Muscle of arm (tissue), 12 donors: Measurements from ENCODE around the gene DQX1. TPM values are rescaled to one million over a fixed set of nuclear protein-coding genes. Genes with fewer than 3 reads are reported as not detected.

Experiments
- DNase-seq: peaks from one replicate; pipeline ENCODE4 v3.0.0-alpha.2; 2013
- polyA plus RNA-seq, 12 donors: library from polyadenylated mRNA; unstranded; fragments of 120-200 nt; gene quantifications; one replicate each; pipeline ENCODE4 v1.2.1, GENCODE V29; 2013; ENCODE audit not compliant: insufficient read length in 12 of 12

Gene DQX1
- polyA plus RNA-seq, 12 donors: 0.08 to 15.4 (median 1.0) TPM; not detected in 5

GRCh38 chr2:74534411-74534810, 8.4 kb upstream of the DQX1 start:
- DNase-seq: no peak

DNA sequence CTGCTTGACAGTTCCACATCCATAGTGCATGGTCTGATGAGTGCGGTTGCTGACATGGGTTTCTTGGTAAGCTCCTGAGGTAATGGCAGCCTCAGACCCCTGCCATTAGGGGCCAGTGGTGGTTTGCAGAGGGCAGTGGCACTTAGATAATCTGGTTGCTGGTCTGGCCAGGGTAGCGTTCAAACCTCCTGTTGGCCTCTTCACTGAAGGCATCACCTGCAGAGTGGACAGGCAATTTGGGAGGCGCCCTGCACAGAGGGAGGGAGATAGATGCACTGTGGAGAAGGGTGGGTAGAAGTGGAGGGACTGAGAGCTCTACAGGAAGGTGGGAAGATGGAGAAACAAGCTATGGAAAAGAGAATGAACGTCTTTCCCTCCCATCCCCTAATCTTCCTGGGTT, 7.4 kb upstream of the DQX1 start:
- no peak for DNase-seq

DNA sequence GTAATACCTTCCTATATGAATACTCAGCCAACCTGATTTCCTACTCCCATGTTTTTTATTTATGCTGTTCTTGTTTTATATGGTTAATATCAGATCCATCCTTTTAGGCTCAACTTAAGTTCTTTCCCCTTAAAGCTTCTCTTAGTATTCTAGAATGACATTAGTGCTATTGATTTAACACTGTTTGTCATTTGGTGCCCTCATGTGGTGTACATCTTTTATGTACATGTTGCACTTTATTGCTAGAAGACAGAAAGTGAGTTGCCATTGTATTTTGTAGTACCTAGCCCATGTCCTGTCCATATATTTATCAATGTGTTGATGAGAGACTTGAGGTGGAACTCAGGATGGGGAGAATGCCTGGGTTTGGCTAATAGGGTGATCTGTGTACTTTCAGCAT, 6.2 kb upstream of the DQX1 start:
- DNase-seq: no peak

DNA sequence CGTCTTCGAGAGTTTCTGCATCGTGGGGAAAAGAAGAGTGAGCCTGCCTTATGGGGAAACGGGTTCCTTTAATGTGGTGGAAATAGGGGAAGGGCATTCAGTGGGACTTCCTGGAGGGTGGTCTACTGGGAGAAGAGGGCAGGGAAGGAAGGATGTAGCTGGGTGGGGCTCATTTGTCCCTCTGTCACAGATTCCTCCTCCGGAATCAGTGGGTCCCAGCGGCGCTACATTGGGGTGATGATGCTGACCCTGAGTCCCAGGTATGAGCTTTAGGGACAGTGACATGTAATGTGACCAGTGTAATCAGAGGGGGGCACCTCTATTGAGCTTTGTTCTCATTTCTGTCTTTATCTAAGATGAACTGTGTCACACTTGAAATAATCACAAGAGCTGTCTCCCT, 5.6 kb upstream of the DQX1 start:
- DNase-seq: no peak

- DNase-seq: peak; percentile 34
These were observed 4.5 kb upstream of the DQX1 start for GRCh38 chr2:74530239-74531187.

GRCh38 chr2:74529357-74530238, 3.6 kb upstream of the DQX1 start, which contains the start of the genes AUP1 and HTRA2:
Gene AUP1 (minus strand): TSS chr2:74529706. CDS start chr2:74529629, 77 bp downstream.
Gene HTRA2 (plus strand): TSS chr2:74529933. CDS start chr2:74530007, 74 bp downstream.
- peak; percentile 99 for DNase-seq

- no peak for DNase-seq
These were observed 2.7 kb upstream of the DQX1 start for GRCh38 chr2:74528600-74529356.

- DNase-seq: no peak
These were observed 1.7 kb upstream of the DQX1 start for GRCh38 chr2:74527741-74528140.

DNA sequence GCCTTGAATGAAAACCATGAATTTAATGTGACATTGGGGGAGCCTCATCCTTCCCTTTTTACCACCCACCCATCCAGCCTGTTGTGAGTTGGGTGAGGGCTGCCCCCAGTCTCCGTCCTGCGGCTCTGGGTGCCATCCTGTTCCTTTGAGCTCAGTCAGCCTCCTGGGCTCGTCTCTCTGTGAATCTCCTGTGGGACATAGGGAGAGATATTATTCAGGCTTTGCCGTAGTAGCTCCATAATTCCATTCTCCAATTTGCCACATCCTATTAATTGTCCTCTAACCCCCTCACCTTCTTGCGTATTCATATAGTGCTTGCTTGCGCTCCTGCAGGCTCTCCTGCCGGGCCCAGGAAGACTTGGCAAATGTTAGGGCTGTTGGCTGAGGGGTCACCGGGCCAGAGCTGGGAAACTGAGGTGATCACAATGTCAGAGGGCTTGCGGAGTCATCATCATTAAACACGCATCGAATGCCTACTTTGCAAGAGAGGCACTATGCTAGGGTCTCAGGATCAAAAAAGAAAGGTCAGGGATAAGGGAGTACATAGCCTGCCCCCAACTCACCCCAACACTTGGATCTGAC, 709 bp upstream of the DQX1 start:
- DNase-seq: no peak

DNA sequence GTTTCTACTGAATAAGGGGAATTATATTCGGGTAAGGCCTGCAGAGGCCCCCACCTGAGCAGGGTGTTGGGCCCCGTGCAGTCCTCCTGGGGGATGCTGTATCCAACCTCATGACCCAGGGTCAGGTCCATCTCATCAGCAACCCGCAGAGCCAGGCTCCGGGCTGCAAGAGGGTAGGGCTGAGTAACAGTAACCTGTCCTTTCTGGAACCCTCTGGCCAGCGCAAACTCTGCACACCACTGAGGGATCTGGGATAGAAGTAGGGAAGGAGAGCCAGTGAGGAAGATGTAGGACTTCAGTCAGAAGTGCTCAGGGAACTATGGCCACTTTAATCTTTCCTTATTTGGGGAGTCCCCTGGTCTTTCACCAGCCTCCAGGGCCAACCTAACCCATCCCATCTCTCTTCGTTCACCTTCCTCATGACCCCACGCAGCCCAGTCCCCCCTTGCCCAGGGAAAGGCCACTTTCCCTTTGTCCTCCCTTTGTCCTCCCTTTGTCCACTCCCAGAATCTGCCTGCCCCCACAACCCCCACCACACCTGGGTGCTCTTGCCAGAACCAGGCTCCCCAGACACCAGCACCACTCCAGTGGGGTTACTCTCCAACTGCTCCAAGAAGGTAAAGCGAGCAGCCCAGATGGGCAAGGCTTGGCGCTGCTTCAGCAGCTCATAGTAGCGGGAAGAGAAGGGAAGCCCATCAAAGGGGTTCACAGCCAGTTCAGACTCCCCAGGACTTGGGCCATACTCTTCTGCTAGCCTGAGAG, 895 bp downstream of the DQX1 start:
- no peak for DNase-seq

DNA sequence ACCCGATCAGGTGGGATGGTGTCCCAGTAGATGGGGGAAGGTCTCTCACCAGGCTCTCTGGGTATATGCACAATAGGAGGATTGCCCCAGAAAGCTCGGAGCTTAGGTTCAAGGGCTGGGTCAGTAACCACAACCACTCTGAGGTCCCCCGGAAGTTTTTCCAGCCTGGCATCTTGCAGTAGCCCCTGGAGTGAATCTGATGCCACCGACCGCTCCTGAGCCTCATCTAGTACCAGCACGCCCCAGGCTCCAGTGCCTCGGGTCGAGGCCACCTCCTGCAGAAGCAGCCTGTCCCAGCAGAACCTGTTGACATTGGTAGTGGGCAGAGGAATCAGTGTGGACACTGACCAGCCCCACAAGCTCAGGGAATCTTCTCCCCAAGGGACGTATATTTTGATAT, 2.0 kb downstream of the DQX1 start:
- DNase-seq: no peak

DNA sequence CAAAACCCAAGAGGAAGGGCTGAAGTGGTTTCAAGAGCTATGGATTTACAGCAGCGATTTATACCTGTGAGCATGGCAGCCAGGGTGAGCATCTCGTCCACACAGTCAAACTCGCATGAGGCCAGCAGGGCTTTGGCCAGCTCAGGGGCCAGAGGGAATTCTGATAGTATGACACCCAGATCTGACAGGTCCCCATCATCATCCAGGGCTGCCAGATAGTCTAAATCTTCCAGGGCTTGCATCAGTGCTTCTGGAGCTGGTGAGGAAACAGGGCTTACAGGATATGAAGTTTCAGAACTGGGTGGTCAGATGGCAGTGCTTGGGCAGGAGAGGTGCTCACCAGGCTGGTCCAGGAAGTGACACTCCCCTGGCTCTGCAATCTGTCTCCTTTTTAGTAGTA, 3.5 kb downstream of the DQX1 start:
- DNase-seq: no peak

DNA sequence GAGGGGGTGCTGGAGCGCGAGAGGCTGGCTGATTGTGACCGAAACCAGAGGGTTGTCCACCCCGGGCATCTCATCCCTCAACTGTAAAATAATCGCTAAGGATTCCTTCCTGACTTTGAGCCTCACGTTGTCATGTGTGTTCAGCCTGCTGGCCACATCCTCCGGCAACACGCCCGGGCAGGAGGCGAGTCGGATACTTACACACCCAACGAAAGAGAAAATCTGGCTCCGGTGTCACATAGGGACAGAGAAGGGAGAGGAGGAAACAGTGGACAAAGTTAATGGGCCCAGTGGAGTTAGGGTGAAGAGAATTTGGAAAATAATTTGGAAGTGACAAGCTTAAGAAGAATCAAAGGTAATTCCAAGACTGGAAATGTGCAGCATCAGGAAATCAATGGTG, 9.4 kb downstream of the DQX1 start:
- DNase-seq: no peak

DNA sequence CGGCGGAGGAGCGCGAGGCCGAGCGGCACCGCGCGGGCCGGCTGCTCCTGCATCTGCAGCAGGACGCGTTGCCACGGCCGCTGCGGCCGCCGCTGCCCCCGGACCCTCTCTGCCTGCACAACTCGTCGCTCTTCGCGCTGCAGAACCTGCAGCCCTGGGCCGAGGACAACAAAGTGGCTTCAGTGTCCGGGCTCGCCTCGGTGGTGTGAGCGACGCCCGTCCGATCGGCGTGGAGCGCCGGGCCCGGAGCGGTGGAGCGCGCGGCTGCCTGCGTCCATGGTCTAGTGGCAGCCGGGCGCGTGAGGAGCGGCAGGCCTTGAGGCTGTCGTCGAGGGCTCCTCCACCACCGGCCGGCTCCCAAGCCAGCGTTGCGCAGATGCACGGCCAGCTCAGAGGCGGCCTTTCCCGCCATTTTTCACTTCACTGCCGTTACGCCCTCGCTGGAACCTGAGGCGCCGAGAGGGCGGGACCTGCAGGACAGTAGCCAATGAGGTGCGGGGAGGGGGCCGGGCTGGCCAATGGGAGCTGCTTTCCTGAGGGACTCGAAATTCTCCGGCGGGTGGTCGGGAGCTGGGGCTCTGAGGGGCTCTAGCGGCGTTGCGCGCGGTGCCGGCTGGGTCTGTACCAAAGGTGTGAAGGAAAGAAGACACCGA, 9.9 kb downstream of the DQX1 start:
- no peak for DNase-seq

DNA sequence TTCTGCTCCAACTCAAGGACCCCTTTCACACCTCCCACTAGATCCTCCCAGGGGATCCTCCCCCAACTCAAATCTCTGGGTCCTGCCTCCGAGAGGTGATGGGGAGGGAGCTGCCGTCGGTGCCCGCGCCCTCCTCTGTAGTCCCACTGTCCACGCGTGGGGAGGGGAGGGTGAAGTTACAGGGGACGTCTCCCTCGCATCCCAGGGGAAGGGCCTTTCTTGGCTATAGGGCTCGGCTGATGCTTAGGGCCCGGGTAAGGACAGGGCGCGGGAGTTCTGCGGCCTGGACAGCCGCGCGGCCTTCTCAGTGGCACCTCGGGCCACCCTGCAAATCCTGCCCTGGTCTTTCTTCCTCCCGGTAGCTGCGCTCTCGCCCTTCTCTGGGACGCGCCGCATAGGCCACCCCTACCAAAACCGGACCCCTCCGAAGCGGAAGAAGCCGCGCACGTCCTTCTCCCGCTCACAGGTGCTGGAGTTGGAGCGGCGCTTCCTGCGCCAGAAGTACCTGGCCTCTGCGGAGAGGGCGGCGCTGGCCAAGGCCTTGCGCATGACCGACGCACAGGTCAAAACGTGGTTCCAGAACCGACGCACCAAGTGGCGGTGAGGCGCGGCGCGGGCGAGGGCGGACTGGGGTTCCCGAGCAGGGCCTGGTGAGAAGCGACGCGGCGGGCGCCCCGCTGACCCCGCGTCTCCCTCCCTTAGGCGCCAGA, 10.6 kb downstream of the DQX1 start:
- no peak for DNase-seq

- no peak for DNase-seq
These were observed 11.4 kb downstream of the DQX1 start, which contains the start of gene TLX2 for GRCh38 chr2:74514368-74515270. Gene TLX2 (plus strand): TSS chr2:74514450. CDS start chr2:74514807, 357 bp downstream.

DNA sequence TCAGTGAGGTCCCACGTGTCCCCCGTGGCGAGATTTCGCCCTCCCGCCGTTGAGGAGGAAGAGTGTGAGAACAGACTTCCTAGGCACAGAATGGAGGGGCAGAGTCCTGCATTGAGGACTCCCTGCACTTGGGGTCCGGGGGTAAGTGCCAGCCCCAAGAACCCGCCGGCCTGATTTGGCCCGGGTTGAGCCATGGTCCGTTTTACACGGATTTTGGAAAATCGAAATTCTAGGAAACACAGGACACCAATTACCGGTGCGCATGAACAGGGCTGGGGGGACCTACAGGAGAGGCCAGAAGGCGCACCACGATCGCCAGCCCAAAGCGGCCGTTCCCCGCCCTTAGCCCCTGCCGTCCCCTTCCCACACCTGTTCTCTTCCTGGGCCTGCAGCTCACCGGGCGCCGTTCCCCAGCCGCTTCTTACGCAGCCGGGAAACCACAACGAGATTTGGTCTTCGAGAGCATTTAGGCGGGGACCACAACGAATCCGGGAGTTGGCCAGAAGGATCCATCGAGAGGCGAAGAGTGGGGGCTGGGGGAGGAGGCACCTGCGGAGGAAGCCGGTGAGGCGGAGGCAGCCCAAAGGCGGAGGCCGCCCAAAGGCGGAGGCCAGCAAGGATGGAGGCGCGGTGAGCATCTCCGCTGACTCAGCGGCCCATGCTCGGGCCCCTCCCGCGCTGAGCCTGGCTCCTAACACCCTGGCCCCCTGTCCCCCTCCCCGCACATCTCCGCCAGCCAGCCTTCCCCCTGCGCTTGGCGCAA, 12.2 kb downstream of the DQX1 start:
- DNase-seq: no peak
